Inflammatory macrophage (primary cell): ENCODE measurements around the gene VAC14.
A peak's percentile ranks its signal among the peaks of the same experiment; 100 is the strongest.
"Not testable (repeated sequence)": the region's sequence is repeated elsewhere in the genome, so short reads cannot be mapped to it uniquely, and the experiment has no call there.

Experiments used
- DNase-seq, 2 donors: peaks; one replicate each; pipeline ENCODE4 v3.0.0-alpha.2; 2020 to 2022
- total RNA-seq, 18 experiments: gene quantifications; one replicate each; lab custom pipeline; 2026; ENCODE audit warnings: mixed read lengths in 6 of 18, inconsistent platforms in 2 of 18; lab: John Stamatoyannopoulos, UW

Gene VAC14
- total RNA-seq, result 77.3 to 224 (median 136) reads per million in 18 experiments

- peak; percentile 88 to 93 for DNase-seq
Observed at GRCh38 chr16:70800781-70801480, at the start of gene VAC14. VAC14 (minus strand) TSS chr16:70801158; CDS start chr16:70800900, 258 bp downstream.

GRCh38 chr16:70823498-70824118 lies 22.6 kb upstream of the VAC14 start:
- DNase-seq, result not testable (repeated sequence)

- not testable (repeated sequence) for DNase-seq
Observed at GRCh38 chr16:70822734-70823133, 21.8 kb upstream of the VAC14 start.

GRCh38 chr16:70818088-70818487 lies 17.1 kb upstream of the VAC14 start:
- DNase-seq, result not testable (repeated sequence)

- DNase-seq, result no peak
Observed at GRCh38 chr16:70809392-70810060, 8.6 kb upstream of the VAC14 start.

DNA sequence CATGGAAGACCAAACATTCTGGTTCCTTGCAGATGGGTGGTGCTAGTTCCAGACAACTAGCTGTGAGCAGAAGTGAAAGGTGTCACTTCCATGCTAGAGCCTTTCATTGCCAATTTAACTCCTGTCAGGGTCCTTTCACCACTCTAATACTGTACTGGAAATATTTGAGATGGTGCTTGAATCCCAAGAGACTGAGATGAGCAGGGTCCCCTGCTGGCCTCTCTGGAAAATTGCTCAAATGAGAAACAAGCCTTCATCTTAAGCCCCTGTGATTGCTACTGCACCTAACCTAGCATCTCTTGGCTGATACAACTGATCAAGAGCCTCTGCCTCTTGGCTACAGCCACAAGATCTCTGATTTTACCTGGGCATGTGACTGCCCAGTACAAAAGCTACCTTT lies 7.4 kb upstream of the VAC14 start:
- no peak for DNase-seq

GRCh38 chr16:70805787-70806186 lies 4.8 kb upstream of the VAC14 start:
- DNase-seq, result peak; percentile 82 to 92

GRCh38 chr16:70805380-70805779 lies 4.4 kb upstream of the VAC14 start:
- peak; percentile 49 to 54 for DNase-seq

DNA sequence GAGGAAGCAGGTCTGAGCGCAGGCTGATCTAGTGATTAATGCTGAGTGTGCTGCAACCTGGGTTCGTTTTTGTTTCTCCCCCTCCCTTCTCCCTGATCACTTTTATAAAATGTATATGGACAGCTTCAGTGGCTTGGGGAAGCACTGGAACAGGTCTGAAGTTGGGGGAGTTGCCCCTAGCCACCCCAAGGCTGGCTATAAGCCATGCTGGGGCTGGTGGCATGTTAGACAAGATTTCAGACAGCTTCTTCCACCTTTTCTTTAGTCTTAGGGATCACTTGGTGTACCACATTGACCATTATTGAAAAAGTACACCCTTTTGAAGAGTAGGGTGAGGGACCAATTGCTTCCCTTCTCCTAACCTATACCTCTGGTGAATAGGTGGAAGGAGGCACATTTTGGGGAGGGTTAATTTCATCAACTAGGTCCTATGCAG lies 3.8 kb upstream of the VAC14 start:
- DNase-seq, result no peak

DNA sequence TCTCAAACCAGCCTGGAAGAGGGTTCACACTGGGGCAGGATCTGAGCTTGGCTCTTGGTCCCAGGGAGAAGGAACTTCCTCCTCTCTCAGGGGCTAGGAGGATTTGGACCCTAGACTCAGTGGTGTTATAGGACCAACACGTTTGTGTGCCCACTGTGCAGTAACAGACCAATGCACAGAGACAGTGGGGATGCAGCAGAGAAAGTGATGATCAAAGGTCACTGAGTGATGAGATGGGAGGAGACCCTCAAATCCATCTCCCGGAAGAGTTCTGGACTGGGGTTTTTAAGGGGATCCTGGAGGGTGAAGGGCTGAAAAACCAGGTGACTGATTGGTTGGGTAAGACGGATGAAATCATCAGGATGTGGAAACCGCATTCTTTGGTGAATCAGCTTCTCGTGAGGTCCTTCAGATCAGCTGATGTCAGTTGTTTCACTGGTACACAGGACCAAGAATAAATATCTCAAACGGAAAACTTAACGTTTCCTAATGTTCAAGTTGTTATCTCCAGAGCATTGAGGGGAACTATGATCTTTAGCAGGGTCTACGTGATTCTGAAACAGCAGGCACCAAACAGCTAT lies 3.3 kb upstream of the VAC14 start:
- DNase-seq, result peak; percentile 94 to 95

DNA sequence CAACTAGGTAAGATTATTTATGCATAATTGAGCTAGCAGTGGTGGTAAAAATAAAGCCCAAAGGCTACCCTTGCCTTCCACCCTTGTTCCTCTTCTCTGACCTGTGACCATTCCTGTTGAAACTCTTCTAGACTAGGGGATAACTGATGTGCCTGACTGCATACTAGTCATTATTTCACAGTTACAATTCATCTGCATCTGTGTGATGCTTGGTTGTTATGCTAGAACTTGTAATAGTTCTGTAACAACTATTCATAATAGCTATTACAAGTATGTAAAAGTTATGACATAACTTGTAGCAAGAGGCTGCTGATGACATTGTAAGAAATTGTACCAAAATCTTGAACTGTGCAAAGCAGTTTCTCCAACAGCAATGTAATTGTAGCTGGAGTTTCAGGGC lies 2.4 kb upstream of the VAC14 start:
- DNase-seq, result peak; percentile 63 to 72

DNA sequence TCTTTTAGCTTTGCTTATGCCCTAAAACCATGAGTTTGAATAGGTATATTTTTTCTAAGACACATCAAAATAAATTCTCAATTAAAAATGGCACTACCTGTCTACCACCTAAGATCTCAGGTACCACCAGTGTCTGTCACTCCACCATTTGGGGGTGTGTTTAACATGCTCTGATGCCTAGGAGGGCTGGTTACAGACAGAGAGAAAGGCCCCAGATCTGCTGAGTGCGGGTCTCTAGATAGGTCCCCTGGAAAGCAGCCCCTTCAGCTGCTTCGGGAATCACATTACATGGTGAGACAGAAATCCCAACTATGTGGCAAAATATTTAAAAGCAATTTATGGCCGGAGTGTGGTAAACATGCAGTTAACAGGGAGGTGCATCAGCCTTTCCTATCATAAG lies 653 bp upstream of the VAC14 start:
- no peak for DNase-seq

GRCh38 chr16:70800311-70800710 lies 647 bp downstream of the VAC14 start:
- peak; percentile 44 to 54 for DNase-seq

- peak in 1 of 2 donors; percentile 13 for DNase-seq
Observed at GRCh38 chr16:70796301-70796700, 4.7 kb downstream of the VAC14 start.

GRCh38 chr16:70795296-70795912 lies 5.6 kb downstream of the VAC14 start:
- DNase-seq, result no peak

- no peak for DNase-seq
Observed at GRCh38 chr16:70793851-70794502, 7.0 kb downstream of the VAC14 start.

- DNase-seq, result no peak
Observed at GRCh38 chr16:70790815-70791214, 10.1 kb downstream of the VAC14 start.

DNA sequence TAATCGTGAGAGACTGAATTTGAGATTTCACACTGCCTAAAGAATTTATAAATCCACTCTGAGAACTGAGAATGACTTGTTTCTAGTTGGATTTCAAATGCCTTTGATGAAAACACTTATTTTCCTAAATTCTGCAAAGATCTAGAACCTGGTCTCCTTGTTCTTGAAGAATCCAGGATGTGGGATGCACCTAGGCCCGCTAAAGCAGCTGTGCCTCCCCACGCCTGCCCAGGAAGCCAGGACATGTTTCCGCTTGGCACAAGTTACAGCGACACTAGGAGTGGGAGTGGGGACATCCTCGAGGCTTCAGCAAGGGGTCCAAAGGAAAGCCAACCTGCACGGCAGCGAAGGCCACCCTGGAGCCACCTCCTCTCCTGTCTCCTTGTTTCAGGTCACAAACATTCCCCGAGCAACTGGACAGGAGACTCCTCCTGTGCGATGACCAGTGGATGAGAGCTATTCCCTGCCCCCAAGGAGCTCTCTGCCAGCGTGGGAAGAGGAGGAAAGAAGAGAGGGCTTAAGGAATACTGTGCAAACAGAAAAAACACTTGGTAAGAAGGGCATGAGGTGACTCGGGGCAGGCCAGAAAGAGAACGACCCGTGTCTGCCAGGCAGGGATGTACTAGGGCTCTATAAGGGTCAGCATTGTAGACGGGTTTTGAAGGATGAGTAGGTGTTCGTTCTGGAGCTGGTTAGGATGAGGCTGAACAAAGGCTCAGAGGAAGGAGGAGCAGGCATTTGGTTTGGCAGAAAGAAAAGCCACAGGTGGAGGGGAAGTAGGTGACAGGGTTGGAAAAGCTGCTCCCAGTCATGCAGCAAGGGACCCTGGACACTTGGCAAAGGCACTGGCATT lies 11.1 kb downstream of the VAC14 start:
- DNase-seq, result no peak

DNA sequence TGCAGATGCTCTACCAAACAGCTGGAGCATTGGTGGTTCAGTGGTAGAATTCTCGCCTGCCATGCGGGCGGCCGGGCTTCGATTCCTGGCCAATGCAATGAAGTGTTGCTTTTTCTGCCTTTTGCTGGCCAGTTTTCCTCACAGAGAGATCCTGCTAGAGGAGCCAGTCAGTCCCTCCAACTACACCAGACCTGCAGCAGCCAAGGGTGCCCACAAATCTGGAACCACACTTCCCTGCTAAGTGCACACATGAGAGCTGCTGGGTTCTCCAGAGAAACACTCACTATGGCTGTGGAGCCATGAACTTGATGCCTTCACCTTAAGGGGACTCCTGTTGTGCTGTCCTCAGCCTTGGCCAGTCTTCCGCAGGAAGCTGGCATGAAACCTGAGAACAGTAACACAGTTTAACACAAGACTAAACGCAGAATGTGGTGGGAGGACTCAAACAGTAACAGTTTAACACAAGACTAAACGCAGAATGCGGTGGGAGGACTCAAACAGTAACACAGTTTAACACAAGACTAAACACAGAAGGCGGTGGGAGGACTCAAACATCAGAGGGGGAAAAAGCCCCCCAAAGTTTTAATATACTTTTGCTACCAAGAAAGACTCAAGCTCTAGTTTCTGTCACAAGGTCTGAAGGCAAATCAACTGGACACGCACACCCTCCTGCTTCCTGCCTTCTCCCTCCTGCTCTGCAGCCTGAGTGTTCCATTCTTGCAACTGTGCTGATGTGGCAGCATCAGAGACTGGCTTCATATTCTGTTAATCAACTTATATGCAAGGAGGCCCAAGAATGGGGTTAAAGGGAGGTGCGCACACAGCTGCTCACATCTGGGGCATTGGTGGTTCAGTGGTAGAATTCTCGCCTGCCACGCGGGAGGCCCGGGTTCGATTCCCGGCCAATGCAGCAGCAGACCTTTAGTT lies 12.0 kb downstream of the VAC14 start:
- DNase-seq, result no peak
